ENCODE measurements around the gene MBD3. TPM values are rescaled to one million over a fixed set of nuclear protein-coding genes. Genes with fewer than 3 reads are reported as not detected.

Gene MBD3, protein sequence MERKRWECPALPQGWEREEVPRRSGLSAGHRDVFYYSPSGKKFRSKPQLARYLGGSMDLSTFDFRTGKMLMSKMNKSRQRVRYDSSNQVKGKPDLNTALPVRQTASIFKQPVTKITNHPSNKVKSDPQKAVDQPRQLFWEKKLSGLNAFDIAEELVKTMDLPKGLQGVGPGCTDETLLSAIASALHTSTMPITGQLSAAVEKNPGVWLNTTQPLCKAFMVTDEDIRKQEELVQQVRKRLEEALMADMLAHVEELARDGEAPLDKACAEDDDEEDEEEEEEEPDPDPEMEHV
- polyA plus RNA-seq = 0.87 and 1.4 TPM in 2 replicates

GRCh38 chr19:1592755-1593500, at the start of gene MBD3:
Gene MBD3, minus strand, starts transcription at chr19:1592865. Its CDS starts 234 bp downstream, at chr19:1592631.

DNA sequence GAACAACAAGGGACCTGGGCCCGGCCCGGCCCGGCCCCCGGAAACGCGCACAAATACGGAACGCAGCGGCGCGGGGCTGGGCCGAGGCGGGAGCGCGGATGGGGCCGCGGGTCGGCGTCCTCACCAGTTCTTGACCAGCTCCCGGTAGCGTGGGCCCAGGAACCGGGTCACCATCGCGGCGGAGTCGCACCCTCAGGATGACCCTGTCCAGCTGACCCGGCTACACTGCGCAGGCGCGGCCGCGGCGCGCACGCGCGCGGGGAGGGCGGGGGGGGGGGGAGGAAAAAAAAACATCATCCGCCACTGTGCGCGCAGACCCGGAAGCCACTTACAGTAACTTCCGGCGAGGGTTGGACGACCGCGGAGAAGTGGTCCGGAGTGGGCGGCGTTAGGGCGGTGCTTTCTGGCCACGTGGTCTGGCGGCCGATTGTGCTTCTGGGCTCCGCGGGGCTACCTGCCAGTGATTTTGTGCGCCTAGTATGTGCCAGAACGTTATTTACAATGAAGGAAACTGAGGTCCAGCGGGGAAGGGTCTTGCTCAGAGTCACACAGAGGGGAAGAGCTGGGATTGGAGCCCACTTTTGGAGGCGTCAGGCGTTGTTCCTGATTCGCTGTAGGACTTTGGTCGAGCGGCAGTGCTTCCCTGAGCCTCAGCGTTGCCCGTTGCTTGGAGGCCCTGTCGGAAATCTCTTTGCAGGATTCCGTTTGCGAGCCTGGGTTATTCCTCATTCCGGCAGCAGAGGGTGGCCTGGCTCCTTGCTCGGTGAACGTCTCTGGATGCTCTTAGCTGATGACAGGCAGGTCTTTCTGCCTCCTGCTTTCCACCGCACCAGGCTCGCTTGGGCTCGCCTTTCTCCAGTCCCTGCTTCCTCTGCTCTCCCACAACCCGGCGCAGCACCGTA, 12.8 kb upstream of the MBD3 start, which contains the start of gene UQCR11:
Gene UQCR11, minus strand, starts transcription at position 227 of the 902 bp plus-strand sequence. Its CDS starts 53 bp downstream, at position 174.

DNA sequence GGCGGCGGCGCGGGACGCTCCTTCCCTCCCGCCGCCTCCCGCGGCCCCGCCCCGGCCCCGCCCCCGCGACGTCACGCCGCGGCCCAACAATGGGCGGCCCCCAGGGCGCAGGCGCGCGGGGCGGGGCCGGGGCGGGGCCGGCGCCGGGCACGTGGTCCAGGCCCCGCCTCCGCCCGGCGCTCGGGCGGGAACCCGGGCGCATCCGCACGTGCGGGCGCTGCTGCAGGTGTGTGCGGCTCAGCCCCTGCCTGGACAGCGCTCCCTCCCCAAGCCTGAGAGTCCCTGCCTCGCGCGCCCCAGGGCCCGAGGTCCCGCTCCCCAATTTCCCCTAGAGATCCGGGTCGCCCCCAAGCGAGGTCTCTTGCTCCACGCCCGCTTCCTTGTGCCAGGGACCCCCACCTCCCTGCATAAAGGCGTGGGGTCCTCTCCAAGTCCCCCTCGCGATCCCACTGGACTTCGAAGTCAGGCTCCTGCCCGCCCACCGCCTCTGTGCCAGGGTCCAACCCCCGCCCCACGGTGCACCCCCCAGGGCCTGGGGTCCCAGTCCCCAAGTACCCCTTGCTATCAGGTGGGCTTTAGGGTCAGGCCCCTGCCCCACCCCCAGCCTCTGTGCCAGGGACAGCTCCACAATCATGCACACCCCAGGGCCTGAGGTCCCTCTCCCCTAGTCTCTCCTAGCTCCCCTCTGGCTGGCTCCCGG, 24.2 kb downstream of the MBD3 start, which contains the start of gene MEX3D:
Gene MEX3D, minus strand, starts transcription at position 6 of the 700 bp plus-strand sequence. CDS start 267 bp downstream, outside the sequence.

Other genes starting within 250 kb of the MBD3 start
- gene NDUFS7, start 209.0 kb downstream of the MBD3 start, polyA plus RNA-seq = 41.5 and 71.7 TPM in 2 replicates
- 9.0 TPM in 2 replicates for gene GAMT, start 191.3 kb downstream of the MBD3 start, polyA plus RNA-seq
- gene DAZAP1, start 185.3 kb downstream of the MBD3 start, polyA plus RNA-seq = 4.6 and 5.4 TPM in 2 replicates
- 661 and 694 TPM in 2 replicates for gene RPS15, start 154.5 kb downstream of the MBD3 start, polyA plus RNA-seq
- 0.60 and 1.2 TPM in 2 replicates for gene APC2, start 142.7 kb downstream of the MBD3 start, polyA plus RNA-seq
- gene C19orf25, start 113.7 kb downstream of the MBD3 start, polyA plus RNA-seq = 1.2 and 1.5 TPM in 2 replicates
- not detected in 2 replicates for gene PCSK4, start 102.5 kb downstream of the MBD3 start, polyA plus RNA-seq
- gene REEP6, start 101.7 kb downstream of the MBD3 start, polyA plus RNA-seq = 2.2 and 3.7 TPM in 2 replicates
- not detected in 2 replicates for gene ADAMTSL5, start 79.8 kb downstream of the MBD3 start, polyA plus RNA-seq
- 0.23 TPM in 1 of 2 replicates, not detected in the other for gene PLK5, start 68.8 kb downstream of the MBD3 start, polyA plus RNA-seq
- gene MEX3D, start 24.5 kb downstream of the MBD3 start, polyA plus RNA-seq = 1.6 and 2.2 TPM in 2 replicates
- 639 and 706 TPM in 2 replicates for gene UQCR11, start 12.6 kb upstream of the MBD3 start, polyA plus RNA-seq
- 0.24 and 0.73 TPM in 2 replicates for gene TCF3, start 59.8 kb upstream of the MBD3 start, polyA plus RNA-seq
- gene ONECUT3, start 160.6 kb upstream of the MBD3 start, polyA plus RNA-seq = not detected in 2 replicates
- not detected in 2 replicates for gene ATP8B3, start 219.4 kb upstream of the MBD3 start, polyA plus RNA-seq